Smooth muscle cell (in vitro differentiated cells): ENCODE results near the gene CCS. TPM values are rescaled to one million over a fixed set of nuclear protein-coding genes. Genes with fewer than 3 reads are reported as not detected.

Experiments used
- DNase-seq: peaks from one replicate; lab custom pipeline; 2025; ENCODE audit not compliant: unreplicated experiment; lab: John Stamatoyannopoulos, UW
- H2AFZ ChIP-seq: fragments of 200-600 bp; sonication (generic); 2 replicates; pipeline ENCODE4 v1.6.0; 2016; ENCODE audit warnings: antibody characterized with exemption, low read depth, mild to moderate bottlenecking
- H3F3A ChIP-seq: fragments of 200-600 bp; sonication (generic); 2 replicates; pipeline ENCODE4 v1.6.0; 2017; ENCODE audit warnings: antibody characterized with exemption, low read depth
- H3K27ac ChIP-seq: fragments of 200-600 bp; sonication (generic); 2 replicates; pipeline ENCODE4 v1.5.1; 2016; ENCODE audit warnings: low read depth, mild to moderate bottlenecking
- H3K27me3 ChIP-seq: fragments of 200-600 bp; sonication (generic); 2 replicates; pipeline ENCODE4 v1.6.1; 2016; ENCODE audit warnings: low read depth, mild to moderate bottlenecking
- H3K36me3 ChIP-seq: fragments of 200-600 bp; sonication (generic); 2 replicates; pipeline ENCODE4 v1.5.1; 2016; ENCODE audit warnings: low read depth
- H3K4me1 ChIP-seq: fragments of 200-600 bp; sonication (generic); 2 replicates; pipeline ENCODE4 v1.5.1; 2016; ENCODE audit warnings: low read depth
- H3K4me2 ChIP-seq: fragments of 200-600 bp; sonication (generic); 2 replicates; pipeline ENCODE4 v1.6.0; 2016; ENCODE audit warnings: mild to moderate bottlenecking
- H3K4me3 ChIP-seq: fragments of 200-600 bp; sonication (generic); 2 replicates; pipeline ENCODE4 v1.5.1; 2016; ENCODE audit warnings: mild to moderate bottlenecking
- H3K79me2 ChIP-seq: fragments of 200-600 bp; sonication (generic); 2 replicates; pipeline ENCODE4 v1.6.0; 2016; ENCODE audit warnings: low read depth, mild to moderate bottlenecking
- H3K9ac ChIP-seq: fragments of 200-600 bp; sonication (generic); 2 replicates; pipeline ENCODE4 v1.6.0; 2016; ENCODE audit warnings: low read depth
- H3K9me3 ChIP-seq: fragments of 200-600 bp; sonication (generic); replicated peaks from 2 replicates; pipeline ENCODE4 v1.5.1; 2016; ENCODE audit warnings: low read depth
- H4K20me1 ChIP-seq: fragments of 200-600 bp; sonication (generic); 2 replicates; pipeline ENCODE4 v1.6.0; 2016; ENCODE audit warnings: low read depth
- WGBS: methylation state at CpG from one replicate; pipeline ENCODE4 v1.1.7; 2016; ENCODE audit warnings: low lambda C conversion rate; 5-methylcytosine and 5-hydroxymethylcytosine counted together
- polyA plus RNA-seq: library from polyadenylated mRNA; unstranded; fragments of >200 nt; fragmentation: Nextera tagmentation; extraction: Ambion mirVana; gene quantifications from 2 replicates; pipeline ENCODE4 v1.2.1, GENCODE V29; 2016
- total RNA-seq: library from RNA; depleted of rRNA; stranded (reverse); fragments of >200 nt; gene quantifications from 2 replicates; pipeline ENCODE4 v1.2.3, GENCODE V29; 2014
- TF ChIP-seq, protein P1 (sequence below): fragments of 200-600 bp; sonication (generic); IDR thresholded peaks from 2 replicates; pipeline ENCODE4 v1.5.1; 2017; ENCODE audit warnings: borderline replicate concordance, mild to moderate bottlenecking, antibody characterized with exemption; ENCODE audit not compliant: insufficient read depth, poor library complexity, severe bottlenecking

CCS gene
- total and polyA plus RNA-seq, 2 experiments from 2014 or later, result 29.2 to 104 TPM

DNA sequence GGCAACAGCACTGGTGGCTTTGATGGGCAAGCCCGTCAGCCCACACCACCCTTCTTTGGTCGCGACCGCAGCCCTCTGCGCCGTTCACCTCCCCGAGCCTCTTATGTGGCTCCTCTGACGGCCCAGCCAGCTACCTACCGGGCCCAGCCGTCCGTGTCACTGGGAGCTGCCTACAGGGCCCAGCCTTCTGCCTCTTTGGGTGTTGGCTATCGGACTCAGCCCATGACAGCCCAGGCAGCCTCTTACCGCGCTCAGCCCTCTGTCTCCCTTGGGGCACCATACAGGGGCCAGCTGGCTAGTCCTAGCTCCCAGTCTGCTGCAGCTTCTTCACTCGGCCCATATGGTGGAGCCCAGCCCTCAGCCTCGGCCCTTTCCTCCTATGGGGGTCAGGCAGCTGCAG is 31.5 kb downstream of the CCS start:
- DNase-seq, result no peak
- Histone ChIP-seq H3K4me1 (peaks cover 15% of the 10 kb centered on the region), H2AFZ (no peak overlapping the region), H3K36me3 (peaks cover 4% of the 10 kb centered on the region), H3K27ac (no peak overlapping the region), H3K4me3 (no peak overlapping the region), H3K9me3 (no peaks in the 10 kb centered on the region), H3K27me3 (no peaks in the 10 kb centered on the region), H3K4me2 (no peak overlapping the region), H4K20me1 (peaks cover 100% of the 10 kb centered on the region), H3K9ac (no peak overlapping the region), H3K79me2 (peaks cover 99% of the 10 kb centered on the region), H3F3A (peaks cover 12% of the 10 kb centered on the region)
- TF ChIP-seq, protein P1, sequence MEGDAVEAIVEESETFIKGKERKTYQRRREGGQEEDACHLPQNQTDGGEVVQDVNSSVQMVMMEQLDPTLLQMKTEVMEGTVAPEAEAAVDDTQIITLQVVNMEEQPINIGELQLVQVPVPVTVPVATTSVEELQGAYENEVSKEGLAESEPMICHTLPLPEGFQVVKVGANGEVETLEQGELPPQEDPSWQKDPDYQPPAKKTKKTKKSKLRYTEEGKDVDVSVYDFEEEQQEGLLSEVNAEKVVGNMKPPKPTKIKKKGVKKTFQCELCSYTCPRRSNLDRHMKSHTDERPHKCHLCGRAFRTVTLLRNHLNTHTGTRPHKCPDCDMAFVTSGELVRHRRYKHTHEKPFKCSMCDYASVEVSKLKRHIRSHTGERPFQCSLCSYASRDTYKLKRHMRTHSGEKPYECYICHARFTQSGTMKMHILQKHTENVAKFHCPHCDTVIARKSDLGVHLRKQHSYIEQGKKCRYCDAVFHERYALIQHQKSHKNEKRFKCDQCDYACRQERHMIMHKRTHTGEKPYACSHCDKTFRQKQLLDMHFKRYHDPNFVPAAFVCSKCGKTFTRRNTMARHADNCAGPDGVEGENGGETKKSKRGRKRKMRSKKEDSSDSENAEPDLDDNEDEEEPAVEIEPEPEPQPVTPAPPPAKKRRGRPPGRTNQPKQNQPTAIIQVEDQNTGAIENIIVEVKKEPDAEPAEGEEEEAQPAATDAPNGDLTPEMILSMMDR, result no peak
- WGBS, result 95% methylated on average over 16 of the region's 16 CpGs

GRCh38 chr11:66625041-66625751 is 32.2 kb downstream of the CCS start:
- H3K27me3 ChIP-seq, result no peaks in the 10 kb centered on the region
- peaks cover 4% of the 10 kb centered on the region for H3K36me3 ChIP-seq
- no peak for DNase-seq
- no peak overlapping the region for H3K4me3 ChIP-seq
- no peaks in the 10 kb centered on the region for H3K9me3 ChIP-seq
- H3K27ac ChIP-seq, result no peak overlapping the region
- peaks cover 100% of the 10 kb centered on the region for H4K20me1 ChIP-seq
- no peak overlapping the region for H3K9ac ChIP-seq
- peaks cover 10% of the 10 kb centered on the region for H3K4me1 ChIP-seq
- WGBS, result 99% methylated on average over 26 of the region's 26 CpGs
- no peak overlapping the region for H2AFZ ChIP-seq
- H3K79me2 ChIP-seq, result peaks cover 100% of the 10 kb centered on the region
- TF ChIP-seq, protein P1, result no peak
- peaks cover 12% of the 10 kb centered on the region for H3F3A ChIP-seq
- no peak overlapping the region for H3K4me2 ChIP-seq

DNA sequence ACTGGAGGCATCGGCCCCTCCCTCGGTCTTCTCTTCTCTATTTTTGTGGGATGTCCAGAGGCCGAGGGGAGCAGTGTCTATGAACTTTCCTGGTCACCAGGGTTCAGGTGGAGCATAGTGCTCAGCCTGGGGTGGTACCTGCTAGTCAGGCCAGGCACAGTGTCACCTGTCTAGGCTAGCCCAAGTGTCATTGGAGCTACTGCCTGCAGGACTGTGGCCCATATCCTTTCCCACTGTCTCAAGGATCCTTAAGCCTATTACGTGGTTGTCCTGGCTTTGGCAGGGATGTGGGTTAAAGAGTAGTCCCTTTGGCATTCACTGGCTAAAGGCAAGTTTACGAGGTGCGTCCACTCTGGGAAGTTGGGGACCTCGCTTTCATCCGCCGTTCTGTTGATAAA is 32.8 kb downstream of the CCS start:
- Histone ChIP-seq H3K9me3 (no peaks in the 10 kb centered on the region), H3K9ac (no peak overlapping the region), H3K79me2 (peaks cover 100% of the 10 kb centered on the region), H3F3A (peaks cover 9% of the 10 kb centered on the region), H2AFZ (no peak overlapping the region), H3K27me3 (no peaks in the 10 kb centered on the region), H3K4me2 (no peak overlapping the region), H4K20me1 (peaks cover 100% of the 10 kb centered on the region), H3K27ac (no peak overlapping the region), H3K4me1 (peaks cover 4% of the 10 kb centered on the region), H3K4me3 (no peak overlapping the region), H3K36me3 (peaks cover 4% of the 10 kb centered on the region)
- WGBS, result 98% methylated on average over 9 of the region's 9 CpGs
- no peak for DNase-seq
- TF ChIP-seq, protein P1, result no peak

- no peaks in the 10 kb centered on the region for H3K4me1 ChIP-seq
- WGBS, result 98% methylated on average over 25 of the region's 25 CpGs
- H4K20me1 ChIP-seq, result peaks cover 100% of the 10 kb centered on the region
- peaks cover 9% of the 10 kb centered on the region for H3F3A ChIP-seq
- no peak overlapping the region for H3K4me3 ChIP-seq
- H3K79me2 ChIP-seq, result peaks cover 100% of the 10 kb centered on the region
- no peak overlapping the region for H3K9ac ChIP-seq
- no peak for DNase-seq
- no peak overlapping the region for H3K4me2 ChIP-seq
- H2AFZ ChIP-seq, result no peak overlapping the region
- H3K36me3 ChIP-seq, result peaks cover 4% of the 10 kb centered on the region
- H3K27ac ChIP-seq, result no peak overlapping the region
- TF ChIP-seq, protein P1, result no peak
- no peaks in the 10 kb centered on the region for H3K27me3 ChIP-seq
- H3K9me3 ChIP-seq, result no peaks in the 10 kb centered on the region
Observed at GRCh38 chr11:66626382-66626781, 33.4 kb downstream of the CCS start.
